Fibroblast of skin of right biceps (primary cell): ENCODE data around the gene HAAO.
A peak's percentile ranks its signal among the peaks of the same experiment; 100 is the strongest.
"Not testable (repeated sequence)": the region's sequence is repeated elsewhere in the genome, so short reads cannot be mapped to it uniquely, and the experiment has no call there.

Experiments
- DNase-seq: peaks from one replicate; pipeline ENCODE4 v3.0.0-alpha.2; 2013

Gene HAAO

DNA sequence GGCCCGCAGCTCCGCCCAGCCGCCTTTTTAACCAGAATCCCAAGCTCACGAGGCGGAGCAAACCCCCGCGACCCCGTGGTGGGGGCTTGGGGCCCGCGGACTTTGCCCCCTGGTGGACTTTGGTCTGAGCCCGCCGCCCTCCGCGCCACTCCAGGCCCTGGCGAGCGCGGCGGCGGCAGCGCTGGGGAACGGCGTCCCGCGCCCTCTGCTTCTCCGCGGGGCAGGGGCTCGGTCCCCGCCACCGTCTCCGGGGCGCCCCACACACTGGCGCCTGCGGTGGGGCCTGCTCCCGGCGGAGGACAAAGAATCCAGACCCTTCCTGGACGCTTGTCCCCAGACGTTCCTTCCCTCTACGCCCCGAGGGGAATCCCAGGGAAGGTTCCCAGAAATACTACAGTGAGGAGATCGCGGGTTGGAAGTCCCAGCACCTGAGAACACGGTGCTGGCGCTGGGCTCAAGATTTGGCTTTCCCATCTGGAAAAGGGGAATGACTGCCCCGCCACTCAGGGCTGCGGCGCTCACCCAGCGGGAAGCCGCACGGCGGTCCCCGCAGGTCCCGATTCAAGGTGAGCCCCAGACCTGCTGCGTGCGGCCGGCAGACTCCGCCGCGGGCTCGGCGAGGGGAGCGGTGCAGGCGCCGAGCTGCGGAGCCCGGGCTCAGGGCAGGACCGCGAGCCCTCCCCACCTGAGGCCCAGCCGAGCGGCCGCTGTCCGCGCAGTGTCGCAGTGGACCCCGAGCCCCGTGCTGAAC lies at the start of gene HAAO:
Gene HAAO (minus strand): TSS at position 1 of the 751 bp plus-strand sequence. CDS start 47 bp downstream, outside the sequence.
- DNase-seq, result peak; percentile 23

DNA sequence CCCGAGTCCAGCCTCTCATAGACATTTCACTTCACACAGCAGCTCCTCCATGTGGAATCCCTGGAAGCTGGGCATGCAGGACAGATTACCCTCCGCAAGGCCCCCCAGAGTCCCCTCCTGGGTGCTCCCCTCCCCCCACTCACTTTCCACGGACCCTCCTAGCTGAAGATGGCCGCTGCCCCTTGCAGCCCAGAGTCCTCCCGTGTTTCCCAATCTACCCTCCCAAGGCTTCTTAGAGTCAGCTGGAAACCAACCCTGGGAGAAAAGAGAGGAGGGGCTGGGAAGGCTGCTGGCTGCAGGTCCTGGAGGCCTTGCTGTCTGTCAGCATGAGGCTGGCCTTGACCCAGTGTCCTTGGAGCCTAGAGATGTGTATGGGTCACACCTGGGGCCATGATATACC lies 49.0 kb upstream of the HAAO start:
- DNase-seq, result no peak

DNA sequence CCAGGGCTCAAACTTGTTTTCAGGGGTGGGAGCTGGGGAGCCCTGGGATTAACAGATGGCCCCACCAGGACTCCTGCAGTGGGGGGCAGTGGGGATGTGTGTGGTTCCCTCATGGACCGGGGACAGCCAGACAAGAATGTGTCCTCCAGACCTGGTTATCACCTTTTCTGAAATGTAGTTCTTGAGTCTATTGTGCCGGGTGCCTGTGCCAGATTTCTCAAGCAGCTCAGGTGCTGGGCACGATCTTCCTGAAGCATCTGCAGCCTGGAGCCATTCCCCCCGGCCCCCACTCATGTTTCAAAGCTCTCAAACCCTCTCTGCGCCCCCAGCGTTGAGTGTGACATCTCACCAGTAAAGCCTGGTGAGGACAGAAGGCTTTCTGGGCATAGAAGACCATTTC lies 48.4 kb upstream of the HAAO start:
- no peak for DNase-seq

DNA sequence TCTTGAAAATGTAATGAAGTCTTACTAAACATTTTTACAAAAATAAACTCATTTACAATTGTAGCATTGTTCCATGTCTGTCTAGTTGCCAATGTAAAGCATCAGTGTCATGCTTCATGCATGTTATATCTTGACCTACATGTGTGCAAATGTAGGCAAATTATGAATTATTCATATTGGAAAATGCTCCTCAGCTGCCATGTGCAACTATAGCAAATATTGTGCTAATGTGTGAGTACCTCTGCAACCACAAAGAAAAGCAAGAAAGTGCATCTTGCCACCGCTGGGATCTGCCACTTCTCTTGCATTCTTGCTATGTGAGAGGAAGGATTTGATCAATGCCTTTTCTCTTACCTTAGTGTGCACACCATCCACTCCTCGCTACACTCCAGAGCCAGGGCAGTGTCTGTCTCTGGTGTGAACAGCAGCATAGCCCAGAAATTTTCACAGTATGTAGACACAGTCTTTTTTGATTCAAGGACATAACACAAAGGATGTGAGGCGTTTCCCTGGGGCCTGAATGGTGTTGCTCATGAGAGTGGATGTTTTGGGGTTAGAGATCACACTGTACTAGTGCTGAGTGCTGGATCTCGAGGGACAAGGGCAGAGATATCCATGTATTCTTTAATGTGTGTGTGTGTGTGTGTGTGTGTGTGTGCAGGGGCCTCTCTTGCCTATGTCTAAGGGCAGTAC lies 47.6 kb upstream of the HAAO start:
- no peak for DNase-seq

DNA sequence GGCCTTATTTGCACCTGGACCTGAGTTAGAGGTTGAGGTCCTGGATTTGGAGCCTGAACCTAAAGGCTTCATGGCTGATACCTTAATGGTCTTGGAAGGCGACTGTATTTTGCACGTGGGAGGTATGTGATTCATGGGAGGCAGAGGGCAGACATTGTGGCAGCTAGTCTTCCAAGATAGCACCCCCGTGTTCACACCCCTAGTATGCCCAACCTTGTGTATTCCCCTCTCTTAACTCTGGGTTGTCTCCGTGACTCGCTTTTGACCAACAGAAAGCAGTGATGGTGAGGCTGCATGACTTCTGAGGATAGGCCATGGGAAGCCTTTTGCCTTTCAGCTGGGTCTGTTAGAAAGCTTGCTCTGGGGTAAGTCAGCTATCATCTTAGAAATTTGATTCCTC lies 45.8 kb upstream of the HAAO start:
- no peak for DNase-seq

DNA sequence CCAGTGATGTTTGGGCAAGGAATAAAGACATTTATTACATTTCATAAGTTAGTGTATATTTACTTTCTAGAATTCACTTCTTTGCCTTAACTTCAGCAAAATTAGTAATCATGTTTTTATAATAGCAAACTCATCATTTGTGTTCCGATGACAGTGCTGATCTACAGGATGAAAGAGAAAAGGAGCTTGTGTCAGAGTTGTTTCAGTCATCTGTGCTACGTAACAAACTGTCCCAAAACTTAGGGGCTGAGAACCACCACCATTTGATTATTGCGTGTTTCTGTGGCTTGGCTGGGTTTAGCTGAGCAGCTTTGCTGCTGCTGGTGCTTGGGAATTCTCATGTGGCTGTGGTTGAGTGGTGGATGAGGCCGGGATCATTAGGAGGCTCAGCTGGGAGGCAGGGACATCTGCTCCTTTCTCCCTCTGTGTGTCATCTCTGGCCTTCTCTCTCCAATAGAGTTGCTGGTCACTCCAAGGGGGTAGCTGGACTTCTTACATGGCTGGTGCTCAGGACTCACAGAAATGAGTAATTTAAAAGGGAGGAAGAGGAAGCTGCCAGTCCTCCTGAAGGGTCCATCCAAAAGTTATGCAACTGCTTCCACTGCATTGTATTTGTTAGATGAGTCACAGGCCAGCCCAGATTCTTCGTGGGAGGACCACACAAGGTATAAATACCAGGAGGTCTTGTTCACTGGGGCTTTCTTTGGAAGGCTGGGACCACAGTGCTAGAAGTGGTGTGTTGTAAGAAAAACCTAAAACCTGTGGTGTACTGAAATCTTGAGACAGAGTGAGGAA lies 43.4 kb upstream of the HAAO start:
- peak; percentile 99 for DNase-seq

DNA sequence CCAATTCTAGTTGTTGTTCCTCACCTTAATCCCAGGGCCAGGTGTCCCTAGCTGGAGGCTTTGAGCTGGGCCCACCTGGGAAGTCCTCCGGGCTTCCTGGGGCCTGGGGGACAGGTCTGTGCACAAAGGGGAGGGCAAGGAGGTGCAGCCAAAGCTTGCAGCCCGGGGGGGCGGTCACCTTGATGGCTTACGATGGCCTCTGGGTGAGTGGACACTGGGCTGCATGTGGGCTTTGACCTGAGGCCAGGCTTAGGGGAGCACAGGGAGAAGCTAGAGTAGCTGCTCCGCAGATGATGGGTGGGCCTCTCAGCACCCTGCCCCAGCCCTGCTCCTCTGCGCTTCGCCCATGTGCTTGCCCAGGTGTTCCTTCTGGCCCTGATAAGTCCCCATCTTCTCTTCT lies 41.8 kb upstream of the HAAO start:
- DNase-seq, result no peak

DNA sequence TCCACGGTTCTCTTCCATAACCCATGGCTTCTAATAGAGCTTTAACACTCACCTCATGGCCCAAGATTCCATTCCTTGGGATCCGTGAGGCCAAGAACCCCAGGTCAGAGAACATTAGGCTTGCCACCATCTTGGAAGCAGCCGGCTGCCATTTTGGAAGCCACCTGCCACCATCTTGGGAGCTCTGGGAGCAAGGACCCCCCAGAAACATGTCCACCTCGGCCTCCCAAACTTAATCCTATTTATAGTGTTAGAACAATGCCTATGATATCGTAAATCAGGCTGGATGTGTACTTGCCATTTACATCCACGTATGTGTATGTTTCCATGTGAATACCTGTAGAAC lies 39.9 kb upstream of the HAAO start:
- no peak for DNase-seq

DNA sequence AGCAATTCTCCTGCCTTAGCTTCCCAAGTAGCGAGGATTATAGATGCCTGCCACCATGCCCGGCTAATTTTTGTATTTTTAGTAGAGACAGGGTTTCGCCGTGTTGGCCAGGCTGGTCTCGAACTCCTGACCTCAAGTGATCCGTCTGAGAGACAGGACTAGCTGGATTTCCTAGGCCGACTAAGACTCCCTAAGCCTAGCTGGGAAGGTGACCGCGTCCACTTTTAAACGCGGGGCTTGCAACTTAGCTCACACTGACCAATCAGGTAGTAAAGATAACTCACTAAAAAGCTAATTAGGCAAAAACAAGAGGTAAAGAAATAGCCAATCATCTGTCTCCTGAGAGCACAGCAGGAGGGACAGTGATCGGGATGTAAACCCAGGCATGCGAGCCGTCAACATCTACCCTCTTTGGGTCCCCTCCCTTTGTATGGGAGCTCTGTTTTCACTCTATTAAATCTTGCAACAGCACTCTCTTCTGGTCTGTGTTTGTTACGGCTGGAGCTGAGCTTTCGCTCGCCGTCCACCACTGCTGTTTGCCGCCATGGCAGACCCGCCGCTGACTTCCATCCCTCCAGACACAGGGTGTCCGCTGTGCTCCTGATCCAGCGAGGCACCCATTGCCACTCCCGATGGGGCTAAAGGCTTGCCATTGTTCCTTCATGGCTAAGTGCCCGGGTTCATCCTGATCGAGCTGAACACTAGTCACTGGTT lies 39.3 kb upstream of the HAAO start:
- not testable (repeated sequence) for DNase-seq

DNA sequence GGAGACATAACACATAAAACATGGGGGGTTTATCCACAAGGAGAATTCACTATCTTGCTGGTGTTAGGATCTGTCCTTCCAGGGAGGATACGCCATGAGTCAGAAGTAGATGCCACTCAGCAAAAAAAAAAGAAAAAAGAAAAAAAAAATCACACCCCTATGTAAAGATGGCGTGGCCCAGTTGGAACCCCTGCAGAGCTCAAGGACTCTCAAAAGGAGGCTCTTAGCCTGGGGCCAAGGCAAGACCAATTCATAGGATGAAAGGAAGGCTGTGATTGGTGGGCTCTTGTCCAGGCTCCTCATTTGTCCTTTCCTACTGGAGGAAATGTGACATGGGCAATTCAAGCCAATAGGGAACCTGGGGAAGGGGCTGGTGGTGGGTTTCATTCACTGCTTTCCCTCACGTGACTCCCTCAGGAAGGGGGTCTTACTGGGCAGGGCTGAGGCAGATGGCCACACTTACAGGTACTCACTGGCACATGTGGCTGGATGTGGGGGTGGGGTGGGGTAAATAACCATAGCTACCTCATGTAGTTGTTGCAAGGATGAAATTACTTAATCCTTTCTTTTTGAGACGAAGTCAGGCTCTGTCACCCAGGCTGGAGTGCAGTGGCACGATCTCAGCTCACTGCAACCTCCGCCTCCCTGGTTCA lies 38.7 kb upstream of the HAAO start:
- no peak for DNase-seq

DNA sequence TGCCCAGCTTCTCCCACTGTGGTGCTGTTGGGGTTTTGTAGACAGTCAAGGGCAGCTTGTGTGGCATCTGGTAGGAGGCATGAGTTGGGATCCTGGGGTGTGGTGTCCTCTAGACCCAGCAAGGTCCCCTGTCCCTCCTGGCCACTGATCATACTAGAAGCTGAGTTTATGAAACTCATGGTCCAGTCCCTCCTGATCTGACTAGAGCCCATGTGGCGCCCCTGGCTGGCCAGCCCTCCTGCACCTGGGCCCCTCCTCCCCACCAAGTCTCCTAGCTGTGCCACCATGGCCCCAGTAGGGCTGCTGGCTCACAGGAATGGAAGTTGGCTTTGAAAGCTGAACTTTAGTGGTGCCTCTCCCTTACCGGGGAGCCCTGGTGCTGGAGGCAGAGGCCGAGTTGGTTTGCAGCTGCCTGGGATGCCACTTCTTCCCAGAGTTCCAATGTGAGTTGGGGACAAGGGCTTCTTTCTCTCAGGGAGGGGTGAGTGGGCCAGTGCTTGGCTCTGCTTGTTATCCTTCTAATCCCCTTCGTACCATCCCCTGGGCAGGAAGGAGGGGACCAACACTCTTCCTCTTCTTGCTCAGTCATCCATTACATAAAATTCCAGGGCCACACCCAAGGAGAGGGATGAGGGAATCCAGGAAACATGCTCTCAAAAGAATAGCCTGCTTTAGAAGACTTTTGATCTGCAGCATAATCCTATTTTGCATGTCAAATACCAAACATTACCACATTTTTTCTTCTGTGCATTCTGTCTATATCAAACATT lies 37.5 kb upstream of the HAAO start:
- no peak for DNase-seq

DNA sequence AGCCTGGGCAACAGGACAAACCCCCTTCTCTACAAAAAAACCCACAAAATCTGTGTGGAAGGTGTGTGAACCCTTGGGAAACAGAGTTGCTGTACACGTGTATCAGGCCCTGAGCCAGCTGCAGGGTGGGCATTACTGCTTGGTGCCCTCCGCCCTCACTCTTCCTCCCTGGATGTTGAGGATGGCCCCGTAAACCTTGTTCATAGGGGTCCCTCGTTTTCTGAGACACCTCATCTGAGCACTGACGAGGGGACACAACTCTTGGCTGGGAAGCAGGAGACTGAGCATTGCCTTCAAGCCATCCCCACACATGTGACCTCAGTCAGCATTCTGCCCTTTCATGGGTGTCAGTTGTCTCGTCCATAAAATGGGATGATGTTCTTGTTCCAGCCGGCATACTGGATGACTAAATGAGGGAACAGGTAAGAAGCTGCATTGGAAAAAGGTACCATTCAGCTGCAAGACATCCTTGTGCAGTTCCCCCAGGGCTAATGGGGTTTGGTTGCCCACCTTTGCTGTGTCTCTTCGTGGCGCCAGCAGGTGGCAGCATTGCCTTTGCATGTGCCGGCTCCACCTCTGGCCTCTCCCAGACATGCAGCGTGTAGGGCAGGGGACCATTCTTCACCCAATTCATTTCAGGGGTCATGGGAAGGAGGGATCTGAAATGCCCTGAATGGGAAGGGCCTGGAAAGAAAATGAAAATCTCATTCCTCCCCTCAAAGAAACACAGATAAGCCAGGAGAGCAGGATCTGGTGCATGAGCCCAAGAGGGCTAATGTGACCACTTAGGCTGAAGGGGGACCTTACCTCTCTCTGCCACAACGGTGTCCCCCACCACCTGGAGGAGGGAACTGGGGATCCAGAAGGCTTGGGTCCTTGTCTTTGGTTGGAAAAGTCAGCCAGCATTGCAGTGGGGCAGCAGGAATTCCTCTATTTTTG lies 36.4 kb upstream of the HAAO start:
- DNase-seq, result peak; percentile 66

DNA sequence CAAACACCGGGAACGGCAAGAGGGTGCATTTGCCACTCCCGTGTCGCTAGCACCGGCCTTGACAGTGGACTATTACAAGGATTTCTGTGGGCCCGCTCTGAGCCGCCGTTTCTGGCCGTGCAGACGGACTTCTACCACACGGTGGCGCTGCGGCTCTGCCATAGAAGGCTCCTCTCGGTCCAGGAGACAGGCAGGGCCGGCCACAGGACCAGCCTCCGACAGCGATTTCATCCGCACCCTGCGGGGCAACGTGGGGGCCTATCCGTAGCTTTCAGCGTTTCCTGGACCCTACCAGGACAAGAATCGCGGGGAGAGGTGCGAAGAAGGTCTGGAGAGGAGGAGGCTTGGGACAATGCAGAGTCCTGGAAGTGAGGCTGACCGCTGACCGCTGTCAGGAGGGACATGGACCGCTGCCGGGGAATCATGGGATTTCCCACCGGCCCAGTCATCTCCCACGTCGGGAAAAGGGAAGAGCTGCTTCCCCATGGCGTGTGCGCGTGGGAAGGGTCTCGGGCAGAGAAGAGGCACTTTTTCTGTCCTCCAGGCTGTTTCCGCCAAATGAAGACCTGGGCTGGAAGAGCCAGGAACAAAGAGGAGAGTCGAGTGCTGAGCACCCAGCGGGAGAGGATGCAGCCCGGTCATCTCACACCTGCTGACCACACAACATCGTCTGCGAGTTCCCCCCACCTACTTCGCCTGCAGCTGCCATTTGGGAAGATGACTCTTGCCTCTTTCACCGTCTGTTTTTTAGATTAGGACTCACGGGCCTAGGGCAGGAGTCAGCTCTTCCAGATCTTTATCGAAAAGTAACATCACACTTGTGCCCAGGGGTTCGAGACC lies 35.5 kb upstream of the HAAO start:
- peak; percentile 78 for DNase-seq

DNA sequence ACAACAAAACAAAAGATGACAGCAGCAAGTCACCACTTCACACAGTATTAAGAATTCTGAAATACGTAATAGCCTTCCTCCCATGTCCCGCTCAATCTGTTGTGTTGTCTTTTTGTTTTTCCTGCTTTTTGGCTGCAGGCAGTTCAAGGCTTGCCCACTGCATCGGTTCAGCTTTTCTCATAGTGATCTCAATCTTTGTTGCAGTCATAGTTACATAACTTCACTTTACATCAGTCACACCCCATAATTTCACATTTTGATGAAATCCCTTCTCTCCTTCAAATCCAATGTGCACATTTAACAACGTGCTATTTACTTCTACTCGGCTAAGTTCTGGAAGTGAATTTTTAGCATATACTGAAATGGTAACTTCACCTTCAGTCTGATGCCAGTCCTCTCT lies 33.8 kb upstream of the HAAO start:
- DNase-seq, result no peak

DNA sequence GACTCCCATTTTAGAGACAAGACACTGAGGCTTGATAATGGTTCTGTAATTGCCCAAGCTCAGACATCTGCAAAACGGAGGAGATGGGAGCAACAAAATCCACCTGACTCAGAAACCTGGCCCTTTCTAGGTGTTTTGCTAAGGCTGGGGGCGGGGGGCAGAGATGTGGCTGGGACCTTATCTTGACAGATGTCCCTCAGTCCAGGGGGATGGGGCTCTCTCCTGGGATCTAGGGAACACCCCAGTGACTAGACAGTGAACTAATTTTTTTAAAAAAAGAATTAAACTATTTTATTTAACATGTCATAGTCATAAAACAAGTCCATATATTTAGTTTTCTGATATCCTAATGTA lies 32.0 kb upstream of the HAAO start:
- DNase-seq, result no peak

DNA sequence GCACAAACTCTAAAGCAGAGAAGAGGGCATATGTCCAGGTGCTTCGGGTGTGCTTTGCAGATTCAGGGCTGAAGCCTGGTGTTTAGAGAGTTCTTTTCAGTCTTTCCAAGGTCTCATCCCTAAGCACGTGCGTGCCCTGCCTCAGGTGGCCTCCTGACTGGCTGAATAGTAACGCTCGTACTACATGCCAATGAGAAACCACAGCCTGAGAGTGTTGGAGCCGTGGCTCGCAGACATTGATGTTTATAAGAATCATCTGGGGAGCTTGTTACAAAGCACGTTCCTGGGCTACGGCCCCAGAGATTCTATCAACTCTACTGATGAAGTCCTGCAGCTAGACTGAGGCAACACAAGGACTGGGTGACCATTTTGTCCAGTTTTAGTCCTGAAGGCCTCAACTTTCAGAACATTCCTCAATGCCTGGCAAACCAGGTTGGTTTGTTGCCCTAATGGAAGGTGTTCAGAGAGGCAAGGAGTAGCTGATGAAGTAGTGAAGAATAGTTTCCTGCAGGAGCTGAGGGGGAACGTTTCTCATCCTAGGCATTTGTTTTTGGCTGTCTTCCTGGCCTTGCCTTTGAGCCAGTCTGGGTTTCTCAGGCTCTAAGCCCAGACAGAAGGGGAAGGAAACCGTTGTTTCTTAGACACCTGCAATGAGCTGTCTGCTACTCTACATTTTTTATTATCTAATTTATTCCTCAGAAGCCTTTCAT lies 31.5 kb upstream of the HAAO start:
- no peak for DNase-seq

DNA sequence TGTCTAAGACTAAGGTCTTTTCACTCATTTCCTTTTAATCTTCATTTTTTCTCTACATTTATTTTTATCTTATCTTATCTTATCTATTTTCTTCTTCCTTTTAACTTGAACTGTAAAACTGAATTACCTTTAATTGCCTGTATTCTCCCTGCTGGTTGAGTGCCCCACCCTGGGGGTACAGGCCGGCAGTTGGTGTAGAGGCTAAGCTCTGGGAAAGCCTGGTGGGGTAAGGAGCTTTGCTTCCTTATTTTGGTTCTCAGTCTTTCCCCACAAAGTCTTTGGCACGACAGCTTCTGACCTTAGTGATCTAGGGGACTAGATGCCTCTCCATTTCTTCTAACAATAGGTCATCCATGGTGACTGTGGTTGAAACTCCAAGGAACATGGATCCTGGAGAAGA lies 26.8 kb upstream of the HAAO start:
- no peak for DNase-seq

DNA sequence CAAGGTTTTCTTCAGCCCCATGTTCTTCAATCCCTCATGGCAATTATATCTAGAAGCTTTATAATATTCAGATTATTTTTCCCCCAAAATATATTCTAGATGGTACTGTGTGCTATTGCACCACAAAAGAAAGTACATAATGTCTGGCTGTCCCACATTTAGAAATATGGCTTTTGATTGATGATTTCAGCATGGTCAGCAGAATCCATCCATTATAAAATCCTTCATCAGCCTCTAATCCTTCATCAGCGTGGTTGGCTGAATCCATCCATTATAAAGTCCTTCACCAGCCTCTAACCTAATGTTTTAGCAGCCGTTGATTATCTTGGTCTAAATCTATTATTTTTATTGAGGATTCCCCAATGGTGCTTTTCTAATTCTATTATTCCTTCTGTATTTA lies 23.3 kb upstream of the HAAO start:
- DNase-seq, result no peak

DNA sequence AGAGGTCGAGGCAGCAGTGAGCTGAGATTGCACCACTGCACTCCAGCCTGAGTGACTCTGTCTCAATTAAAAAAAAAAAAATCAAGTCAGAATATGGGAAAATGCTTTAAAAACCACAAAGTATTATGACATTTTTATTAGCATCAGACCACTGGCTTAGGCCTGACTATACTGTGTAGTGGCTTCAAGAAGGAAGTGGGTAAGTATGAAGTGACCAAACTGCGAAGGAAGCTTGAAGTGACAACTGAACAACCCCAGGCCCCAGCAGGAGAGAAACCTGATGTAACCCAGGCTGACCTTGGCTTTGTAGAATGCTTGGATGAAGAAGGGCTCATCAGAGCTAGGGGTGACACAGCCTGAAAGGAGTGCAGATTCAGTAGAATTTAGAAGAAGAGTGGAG lies 21.4 kb upstream of the HAAO start:
- no peak for DNase-seq
